Measurements from ENCODE around the gene TUNAR.

The TUNAR gene

GRCh38 chr14:95911456-95911855 lies 34.8 kb downstream of the TUNAR start:
- ATAC-seq (ENCODE audit: low read depth) (no peak), DNase-seq (ENCODE audit: low spot score in 2 of 2) (no peak)
- Mint-ChIP-seq H3K4me3 (no peak overlapping the region), H3K27ac (no peak overlapping the region), H3K4me1 (no peaks in the 10 kb centered on the region), H3K27me3 (peaks cover 5% of the 10 kb centered on the region), H3K36me3 (no peaks in the 10 kb centered on the region), H3K9me3 (no peaks in the 10 kb centered on the region)

- no peak for ATAC-seq (ENCODE audit: low read depth)
- DNase-seq (ENCODE audit: low spot score in 2 of 2), result no peak
- Mint-ChIP-seq H3K9me3 (no peaks in the 10 kb centered on the region), H3K27me3 (peaks cover 5% of the 10 kb centered on the region), H3K4me1 (no peaks in the 10 kb centered on the region), H3K27ac (no peak overlapping the region), H3K36me3 (no peaks in the 10 kb centered on the region), H3K4me3 (no peak overlapping the region)
Measured at GRCh38 chr14:95915330-95915729, 38.7 kb downstream of the TUNAR start.

- Mint-ChIP-seq H3K9me3 (peaks cover 2% of the 10 kb centered on the region), H3K27ac (no peak overlapping the region), H3K36me3 (no peaks in the 10 kb centered on the region), H3K4me1 (no peaks in the 10 kb centered on the region), H3K4me3 (no peak overlapping the region), H3K27me3 (peaks cover 5% of the 10 kb centered on the region)
- no peak for DNase-seq (ENCODE audit: low spot score in 2 of 2)
- no peak for ATAC-seq (ENCODE audit: low read depth)
Measured at GRCh38 chr14:95918466-95918865, 41.8 kb downstream of the TUNAR start.

GRCh38 chr14:95920769-95921438 lies 44.3 kb downstream of the TUNAR start:
- no peak for ATAC-seq (ENCODE audit: low read depth)
- H3K9me3 Mint-ChIP-seq, result peaks cover 6% of the 10 kb centered on the region
- peaks cover 2% of the 10 kb centered on the region for H3K27me3 Mint-ChIP-seq
- DNase-seq (ENCODE audit: low spot score in 2 of 2), result no peak
- no peaks in the 10 kb centered on the region for H3K36me3 Mint-ChIP-seq
- H3K4me3 Mint-ChIP-seq, result no peak overlapping the region
- no peaks in the 10 kb centered on the region for H3K4me1 Mint-ChIP-seq
- no peak overlapping the region for H3K27ac Mint-ChIP-seq

GRCh38 chr14:95922080-95922479 lies 45.4 kb downstream of the TUNAR start:
- H3K9me3 Mint-ChIP-seq, result peaks cover 6% of the 10 kb centered on the region
- H3K27me3 Mint-ChIP-seq, result peaks cover 2% of the 10 kb centered on the region
- H3K4me3 Mint-ChIP-seq, result no peak overlapping the region
- H3K36me3 Mint-ChIP-seq, result no peaks in the 10 kb centered on the region
- ATAC-seq (ENCODE audit: low read depth) (no peak), DNase-seq (ENCODE audit: low spot score in 2 of 2) (no peak)
- no peak overlapping the region for H3K27ac Mint-ChIP-seq
- H3K4me1 Mint-ChIP-seq, result no peaks in the 10 kb centered on the region

GRCh38 chr14:95928751-95929150 lies 52.1 kb downstream of the TUNAR start:
- H3K9me3 Mint-ChIP-seq, result peaks cover 2% of the 10 kb centered on the region
- no peaks in the 10 kb centered on the region for H3K36me3 Mint-ChIP-seq
- H3K27me3 Mint-ChIP-seq, result peaks cover 7% of the 10 kb centered on the region
- ATAC-seq (ENCODE audit: low read depth), result no peak
- no peak overlapping the region for H3K4me3 Mint-ChIP-seq
- no peak overlapping the region for H3K27ac Mint-ChIP-seq
- DNase-seq (ENCODE audit: low spot score in 2 of 2), result no peak
- no peaks in the 10 kb centered on the region for H3K4me1 Mint-ChIP-seq

- H3K27ac Mint-ChIP-seq, result no peak overlapping the region
- ATAC-seq (ENCODE audit: low read depth), result no peak
- H3K9me3 Mint-ChIP-seq, result no peaks in the 10 kb centered on the region
- H3K27me3 Mint-ChIP-seq, result peaks cover 7% of the 10 kb centered on the region
- H3K36me3 Mint-ChIP-seq, result no peaks in the 10 kb centered on the region
- no peaks in the 10 kb centered on the region for H3K4me1 Mint-ChIP-seq
- DNase-seq (ENCODE audit: low spot score in 2 of 2), result no peak
- H3K4me3 Mint-ChIP-seq, result no peak overlapping the region
Measured at GRCh38 chr14:95931384-95931783, 54.8 kb downstream of the TUNAR start.

GRCh38 chr14:95935228-95935822 lies 58.7 kb downstream of the TUNAR start:
- ATAC-seq (ENCODE audit: low read depth) (no peak), DNase-seq (ENCODE audit: low spot score in 2 of 2) (no peak)
- H3K36me3 Mint-ChIP-seq, result no peaks in the 10 kb centered on the region

GRCh38 chr14:95936041-95936440 lies 59.4 kb downstream of the TUNAR start:
- DNase-seq (ENCODE audit: low spot score in 2 of 2), result no peak

More at GRCh38 chr14:95935228-95935822, 58.7 kb downstream of the TUNAR start:
- Mint-ChIP-seq H3K4me1 (no peaks in the 10 kb centered on the region), H3K27ac (no peak overlapping the region), H3K27me3 (peaks cover 4% of the 10 kb centered on the region), H3K4me3 (no peak overlapping the region), H3K9me3 (peaks cover 3% of the 10 kb centered on the region)

GRCh38 chr14:95939335-95939734 lies 62.7 kb downstream of the TUNAR start:
- DNase-seq (ENCODE audit: low spot score in 2 of 2), result no peak
- H3K27me3 Mint-ChIP-seq, result peaks cover 2% of the 10 kb centered on the region
- peaks cover 12% of the 10 kb centered on the region for H3K9me3 Mint-ChIP-seq
- no peak for ATAC-seq (ENCODE audit: low read depth)
- H3K27ac Mint-ChIP-seq, result no peak overlapping the region
- H3K4me1 Mint-ChIP-seq, result no peaks in the 10 kb centered on the region
- H3K36me3 Mint-ChIP-seq, result no peaks in the 10 kb centered on the region
- no peak overlapping the region for H3K4me3 Mint-ChIP-seq

More at GRCh38 chr14:95936041-95936440, 59.4 kb downstream of the TUNAR start:
- no peaks in the 10 kb centered on the region for H3K4me1 Mint-ChIP-seq
- H3K4me3 Mint-ChIP-seq, result no peak overlapping the region
- H3K27ac Mint-ChIP-seq, result no peak overlapping the region
- peaks cover 3% of the 10 kb centered on the region for H3K9me3 Mint-ChIP-seq
- no peak for ATAC-seq (ENCODE audit: low read depth)
- no peaks in the 10 kb centered on the region for H3K36me3 Mint-ChIP-seq
- H3K27me3 Mint-ChIP-seq, result peaks cover 4% of the 10 kb centered on the region

GRCh38 chr14:95941897-95942296 lies 65.3 kb downstream of the TUNAR start:
- Mint-ChIP-seq H3K9me3 (peaks cover 12% of the 10 kb centered on the region), H3K36me3 (no peaks in the 10 kb centered on the region), H3K4me3 (no peak overlapping the region), H3K4me1 (no peaks in the 10 kb centered on the region), H3K27me3 (peaks cover 2% of the 10 kb centered on the region), H3K27ac (no peak overlapping the region)
- ATAC-seq (ENCODE audit: low read depth) (no peak), DNase-seq (ENCODE audit: low spot score in 2 of 2) (no peak)

- H3K4me3 Mint-ChIP-seq, result no peak overlapping the region
- no peaks in the 10 kb centered on the region for H3K36me3 Mint-ChIP-seq
- H3K4me1 Mint-ChIP-seq, result no peaks in the 10 kb centered on the region
- peaks cover 13% of the 10 kb centered on the region for H3K9me3 Mint-ChIP-seq
- ATAC-seq (ENCODE audit: low read depth) (no peak), DNase-seq (ENCODE audit: low spot score in 2 of 2) (no peak)
- no peak overlapping the region for H3K27ac Mint-ChIP-seq
- peaks cover 5% of the 10 kb centered on the region for H3K27me3 Mint-ChIP-seq
Measured at GRCh38 chr14:95943699-95944098, 67.1 kb downstream of the TUNAR start.

- no peaks in the 10 kb centered on the region for H3K4me1 Mint-ChIP-seq
- H3K9me3 Mint-ChIP-seq, result peaks cover 13% of the 10 kb centered on the region
- ATAC-seq (ENCODE audit: low read depth), result no peak
- peaks cover 5% of the 10 kb centered on the region for H3K27me3 Mint-ChIP-seq
- no peaks in the 10 kb centered on the region for H3K36me3 Mint-ChIP-seq
- DNase-seq (ENCODE audit: low spot score in 2 of 2), result no peak
- no peak overlapping the region for H3K27ac Mint-ChIP-seq
- no peak overlapping the region for H3K4me3 Mint-ChIP-seq
Measured at GRCh38 chr14:95944462-95944861, 67.8 kb downstream of the TUNAR start.

GRCh38 chr14:95946867-95947266 lies 70.2 kb downstream of the TUNAR start:
- ATAC-seq (ENCODE audit: low read depth) (no peak), DNase-seq (ENCODE audit: low spot score in 2 of 2) (no peak)
- Mint-ChIP-seq H3K27ac (no peak overlapping the region), H3K9me3 (peaks cover 6% of the 10 kb centered on the region), H3K27me3 (peaks cover 9% of the 10 kb centered on the region), H3K36me3 (no peaks in the 10 kb centered on the region), H3K4me3 (no peak overlapping the region), H3K4me1 (no peaks in the 10 kb centered on the region)

GRCh38 chr14:95948558-95948981 lies 71.9 kb downstream of the TUNAR start:
- Mint-ChIP-seq H3K4me1 (no peaks in the 10 kb centered on the region), H3K4me3 (no peak overlapping the region), H3K9me3 (peaks cover 4% of the 10 kb centered on the region), H3K27ac (no peak overlapping the region), H3K27me3 (peaks cover 12% of the 10 kb centered on the region), H3K36me3 (no peaks in the 10 kb centered on the region)
- DNase-seq (ENCODE audit: low spot score in 2 of 2) (no peak), ATAC-seq (ENCODE audit: low read depth) (no peak)
